HG03442 (cell line): Measurements from ENCODE around the gene DYRK3.

ENCODE experiments used
- ATAC-seq: cut with Tn5 transposase; IDR thresholded peaks from one replicate; pipeline ENCODE4 v1.9.1; 2021; ENCODE audit warnings: mild to moderate bottlenecking, moderate library complexity; ENCODE audit not compliant: unreplicated experiment

Gene DYRK3

GRCh38 chr1:206681359-206681758, 46.0 kb downstream of the DYRK3 start:
- no peak for ATAC-seq

GRCh38 chr1:206682111-206682510, 46.8 kb downstream of the DYRK3 start:
- no peak for ATAC-seq

DNA sequence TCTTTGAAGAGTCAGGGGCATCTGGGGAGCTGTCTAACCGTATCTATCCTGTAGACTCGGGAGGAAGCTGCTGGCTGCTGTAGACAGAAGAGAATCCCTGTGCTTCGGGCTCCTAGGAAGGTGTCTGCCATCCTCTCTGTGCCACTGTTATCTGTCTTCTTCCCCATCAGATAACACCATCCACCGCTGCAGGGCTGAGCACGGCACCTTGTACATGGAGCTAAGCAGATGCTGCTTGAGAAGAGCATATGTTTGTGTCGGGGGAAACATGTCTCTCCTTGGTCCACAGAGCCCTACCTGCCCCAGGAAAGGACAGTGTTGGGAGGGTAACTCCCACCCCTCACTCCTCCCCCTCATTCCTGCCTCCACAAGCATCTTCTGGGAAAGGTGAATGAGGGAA, 48.0 kb downstream of the DYRK3 start:
- ATAC-seq = no peak

DNA sequence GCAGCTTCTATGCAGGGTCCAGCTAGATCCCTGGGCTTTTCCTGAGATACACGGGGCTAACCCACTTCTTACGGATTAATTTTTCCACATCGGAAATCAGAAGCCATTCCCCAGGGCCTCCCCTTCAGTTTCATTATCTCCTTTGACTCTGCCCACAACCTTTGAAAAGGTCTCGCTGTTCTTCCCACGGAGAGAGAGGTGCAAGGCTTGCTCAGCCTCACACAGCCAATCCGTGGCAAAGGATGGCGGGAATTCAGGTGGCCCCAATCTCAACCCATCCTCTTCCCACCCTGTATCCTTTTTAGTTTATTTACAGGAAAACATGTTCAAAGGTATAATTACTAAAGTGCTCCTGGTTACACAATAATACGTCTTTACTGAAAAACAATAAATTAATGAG, 48.7 kb downstream of the DYRK3 start:
- ATAC-seq = no peak

DNA sequence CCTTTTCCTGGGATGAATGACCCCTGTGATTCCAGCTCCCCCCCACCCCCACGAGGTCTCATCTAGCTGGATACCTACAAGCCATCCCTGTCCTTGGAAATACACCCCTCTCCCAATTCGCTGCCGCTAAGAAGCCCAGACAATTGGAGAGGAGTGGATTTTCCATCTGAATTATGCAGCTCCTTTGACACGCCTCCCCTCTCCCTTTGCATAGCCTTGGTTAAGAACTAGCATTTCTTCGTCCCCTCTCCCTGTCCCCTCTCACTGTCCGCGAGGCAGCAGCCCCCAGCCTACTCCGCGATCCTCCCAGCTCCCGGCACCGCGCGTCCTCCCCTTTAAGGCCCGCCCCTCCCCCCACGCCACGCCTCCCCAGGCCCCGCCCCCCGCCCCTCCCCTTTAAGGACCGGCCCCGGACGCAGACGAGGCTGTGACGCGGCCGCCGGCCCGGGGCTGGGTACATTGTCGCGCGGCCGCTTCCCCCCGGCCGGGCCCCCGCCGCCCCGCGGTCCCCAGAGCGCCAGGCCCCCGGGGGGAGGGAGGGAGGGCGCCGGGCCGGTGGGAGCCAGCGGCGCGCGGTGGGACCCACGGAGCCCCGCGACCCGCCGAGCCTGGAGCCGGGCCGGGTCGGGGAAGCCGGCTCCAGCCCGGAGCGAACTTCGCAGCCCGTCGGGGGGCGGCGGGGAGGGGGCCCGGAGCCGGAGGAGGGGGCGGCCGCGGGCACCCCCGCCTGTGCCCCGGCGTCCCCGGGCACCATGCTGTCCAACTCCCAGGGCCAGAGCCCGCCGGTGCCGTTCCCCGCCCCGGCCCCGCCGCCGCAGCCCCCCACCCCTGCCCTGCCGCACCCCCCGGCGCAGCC, 49.4 kb downstream of the DYRK3 start, which contains the start of gene MAPKAPK2:
Gene MAPKAPK2 (plus strand): TSS at position 428 of the 856 bp plus-strand sequence. CDS start 325 bp downstream, at position 753.
- peak; percentile 36 for ATAC-seq

- ATAC-seq = peak; percentile 22
Observed at GRCh38 chr1:206685334-206685768, 50.0 kb downstream of the DYRK3 start.

DNA sequence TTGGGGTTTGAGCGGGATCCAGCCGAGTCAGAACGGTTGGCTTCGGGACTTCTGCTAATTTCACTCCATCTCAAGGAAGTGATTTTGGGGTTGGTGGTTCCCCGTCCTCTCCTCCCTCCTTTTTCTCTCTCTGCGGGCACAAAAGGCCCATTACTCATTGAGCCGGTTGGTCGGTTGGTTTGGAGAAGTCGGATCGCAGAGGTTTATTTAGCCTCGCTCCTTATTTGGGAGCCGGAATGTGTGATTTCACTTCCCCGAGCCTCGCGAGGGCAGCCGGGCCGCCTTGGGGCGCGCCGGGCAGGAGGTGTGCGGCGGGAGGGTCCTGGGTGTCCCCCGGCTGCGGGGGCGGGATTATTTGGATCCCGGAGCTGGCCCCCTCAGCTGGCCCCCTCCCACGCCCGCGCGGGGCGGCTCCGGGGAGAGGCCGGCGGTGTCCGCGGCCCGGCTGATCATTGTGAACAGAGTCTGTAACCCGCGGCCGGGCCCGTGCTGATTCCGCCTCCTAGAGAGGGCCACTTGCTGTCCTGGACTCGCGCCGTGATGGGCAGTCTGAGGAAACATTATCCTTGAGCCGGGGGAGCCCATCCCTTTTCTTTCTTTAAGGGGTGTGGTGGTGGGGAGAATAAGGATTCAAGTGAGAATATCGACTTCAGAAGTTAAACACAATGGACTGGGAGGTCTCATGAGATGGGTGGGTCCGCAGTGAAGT, 50.6 kb downstream of the DYRK3 start:
- peak; percentile 16 for ATAC-seq

GRCh38 chr1:206686478-206687249, 51.3 kb downstream of the DYRK3 start:
- no peak for ATAC-seq

GRCh38 chr1:206687251-206687914, 52.0 kb downstream of the DYRK3 start:
- no peak for ATAC-seq

DNA sequence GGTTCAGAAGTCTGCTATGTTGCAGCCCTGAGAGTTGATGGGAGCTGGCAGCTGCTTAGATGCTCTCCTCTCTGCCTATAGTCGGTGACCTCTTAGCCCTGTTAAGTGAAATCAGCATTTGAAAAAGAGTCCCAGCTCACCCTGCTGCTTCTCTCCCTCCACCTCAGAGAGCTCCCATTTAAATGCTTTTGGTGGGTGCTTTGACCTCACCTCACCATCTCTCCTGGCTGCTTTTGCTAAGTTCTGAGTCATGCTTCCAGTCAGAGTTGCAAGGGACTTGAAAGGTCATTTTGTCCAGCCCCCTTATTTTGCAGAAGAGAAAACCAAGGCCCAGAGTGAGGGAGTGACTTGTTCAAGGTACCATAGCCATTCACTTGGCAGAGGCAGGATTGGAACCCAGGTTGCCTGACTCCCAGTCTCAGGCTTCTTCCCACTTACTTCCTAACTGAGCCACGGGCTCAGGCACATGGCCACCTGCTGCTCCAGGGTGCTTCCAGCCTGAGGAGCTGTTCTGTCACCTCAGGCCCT, 52.6 kb downstream of the DYRK3 start:
- ATAC-seq = no peak

DNA sequence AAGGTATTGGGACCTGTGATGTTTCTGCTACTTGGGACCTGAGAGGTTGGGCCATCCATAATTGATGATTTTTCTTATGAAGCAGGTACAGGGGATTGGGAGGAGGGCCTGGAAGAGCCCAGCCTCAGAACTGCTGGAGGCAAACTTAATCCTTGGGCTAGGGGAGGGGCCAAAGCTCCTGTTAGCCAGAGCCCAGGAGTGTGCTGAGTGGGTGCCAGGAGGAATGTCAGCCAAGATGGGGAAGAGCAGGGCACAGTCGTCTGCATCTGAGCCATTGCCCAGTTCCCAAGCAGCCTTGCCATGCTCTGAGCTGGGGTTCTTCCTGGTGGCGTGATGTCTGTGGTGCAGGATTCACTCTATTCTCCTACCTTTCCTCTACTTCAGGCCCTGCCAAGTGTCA, 55.2 kb downstream of the DYRK3 start:
- ATAC-seq = no peak

- no peak for ATAC-seq
Observed at GRCh38 chr1:206691604-206692003, 56.3 kb downstream of the DYRK3 start.

DNA sequence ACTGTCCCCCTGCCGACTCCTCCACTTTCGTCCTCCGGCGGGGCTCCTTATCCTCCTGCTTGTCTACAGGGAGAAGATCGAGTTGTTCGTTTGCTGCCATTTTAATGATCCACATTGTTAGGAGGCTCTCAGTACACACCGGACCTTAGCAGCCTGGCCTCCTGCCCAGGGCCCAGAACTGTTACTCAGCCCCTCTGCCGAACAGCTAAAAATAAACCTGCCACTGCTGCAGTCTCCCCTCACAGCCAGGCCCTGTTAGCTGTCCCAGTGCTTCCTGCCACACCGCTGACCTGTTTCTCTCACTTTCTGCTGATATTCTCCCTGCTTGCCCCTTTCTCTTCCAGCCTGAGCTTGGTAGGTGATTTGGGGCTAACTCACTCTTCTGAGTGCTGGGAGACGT, 57.7 kb downstream of the DYRK3 start:
- no peak for ATAC-seq

DNA sequence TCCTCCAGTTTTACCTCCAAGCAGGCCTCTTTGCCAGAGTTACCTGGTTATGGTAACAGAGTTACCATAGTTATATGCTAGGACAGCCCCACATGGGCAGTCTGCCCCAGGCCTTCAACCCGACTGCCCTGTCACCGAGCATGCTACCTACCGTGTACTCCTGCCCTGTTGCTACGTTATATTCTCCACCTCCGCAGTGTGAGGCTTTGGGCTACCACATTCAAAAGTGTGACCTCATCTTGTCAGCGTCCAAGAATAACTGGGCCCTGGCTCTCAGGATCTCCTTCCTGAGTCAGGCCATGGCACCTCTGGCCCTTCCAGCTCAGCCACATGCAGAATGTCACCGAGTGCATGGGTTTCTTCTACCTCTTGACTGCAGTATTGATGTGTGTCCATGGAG, 58.3 kb downstream of the DYRK3 start:
- ATAC-seq = no peak

DNA sequence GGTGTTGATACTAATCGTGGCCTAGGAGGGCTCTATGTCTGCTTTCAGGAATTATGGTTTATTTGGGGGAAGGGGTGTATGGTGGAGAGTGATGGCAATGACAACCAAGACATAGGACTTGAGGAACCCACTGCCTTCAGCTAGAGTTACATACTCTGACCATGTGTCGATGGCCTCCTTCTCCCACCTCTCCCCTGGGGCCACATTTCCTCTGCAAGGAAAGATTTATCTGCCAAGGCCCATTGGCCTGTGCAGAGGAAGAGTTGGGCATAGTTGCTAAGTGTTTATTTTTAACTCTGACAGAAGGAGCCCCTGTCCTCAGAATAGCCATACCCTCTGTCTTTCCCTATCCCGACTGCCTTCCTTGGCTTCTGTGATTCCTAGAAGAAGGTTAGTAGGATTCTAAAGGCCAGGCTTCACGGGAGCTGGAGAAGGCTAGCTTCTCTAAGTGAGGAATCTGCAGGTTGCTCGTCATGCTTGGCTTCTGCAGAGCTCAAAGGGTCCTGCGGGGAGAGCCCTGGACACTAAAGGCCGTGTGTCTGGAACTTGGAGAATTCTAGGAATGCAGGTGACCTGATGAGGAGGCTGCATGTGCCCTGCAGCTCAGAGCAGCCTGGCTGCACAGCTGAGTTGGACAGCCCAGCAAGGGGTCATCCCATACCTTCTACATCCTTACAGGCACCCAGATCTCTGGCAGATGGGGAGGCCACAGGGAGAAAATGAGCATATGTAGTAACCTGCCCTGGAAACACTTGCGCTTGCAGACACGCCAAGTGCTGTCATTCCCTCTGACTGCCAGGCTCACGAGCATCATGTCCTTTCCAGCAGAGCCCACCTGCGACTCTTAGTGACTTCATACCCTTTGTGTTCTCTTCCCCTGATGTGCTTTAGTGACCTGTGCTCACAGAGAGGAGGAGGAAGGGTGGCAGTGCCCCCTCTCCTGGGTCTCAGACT, 59.1 kb downstream of the DYRK3 start:
- ATAC-seq = no peak

- no peak for ATAC-seq
Observed at GRCh38 chr1:206695733-206696132, 60.4 kb downstream of the DYRK3 start.

- ATAC-seq = no peak
Observed at GRCh38 chr1:206696812-206697585, 61.7 kb downstream of the DYRK3 start.

GRCh38 chr1:206698011-206698410, 62.7 kb downstream of the DYRK3 start:
- ATAC-seq = no peak
